ENCODE data around the gene PREPL. TPM values are rescaled to one million over a fixed set of nuclear protein-coding genes. Genes with fewer than 3 reads are reported as not detected.
"Not testable (repeated sequence)": the region's sequence is repeated elsewhere in the genome, so short reads cannot be mapped to it uniquely, and the experiment has no call there.

The PREPL gene
- total and polyA plus RNA-seq, 2 donors (not counting 1 experiment from before 2014, with no cell fraction given) = 59.5 to 67.2 TPM

DNA sequence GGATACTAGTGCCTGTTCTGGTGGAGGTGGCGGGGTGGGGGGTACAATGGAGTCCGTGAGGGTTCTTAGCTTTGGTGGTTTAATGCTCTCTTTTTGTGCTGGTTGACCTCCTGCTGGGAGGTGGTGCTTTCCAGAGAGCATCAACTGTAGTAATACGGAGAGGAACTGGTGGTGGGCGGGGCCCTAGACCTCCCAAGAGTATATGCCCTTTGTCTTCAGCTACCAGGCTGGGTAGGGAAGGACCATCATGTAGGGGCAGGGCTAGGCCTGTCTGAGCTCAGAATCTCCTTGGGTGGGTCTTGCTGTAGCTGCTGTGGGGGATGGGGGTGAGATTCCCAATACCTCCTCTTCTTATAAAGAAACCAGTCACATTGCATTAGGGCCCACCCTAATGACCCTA is 27.6 kb upstream of the PREPL start:
- Histone ChIP-seq H3K4me3 (replicated peaks in 1 of 4; ENCODE audit: control extremely low read depth in 1 of 4, insufficient read depth in 1 of 4, low read depth in 3 of 4, low read length in 4 of 4) (no peak overlapping the region), H3K9me3 (ENCODE audit: control insufficient read depth, insufficient read depth, low read depth, low read length) (no peaks in the 10 kb centered on the region), H2AFZ (ENCODE audit: low read length) (no peak overlapping the region), H3K4me1 (ENCODE audit: control insufficient read depth, extremely low read depth, insufficient read depth, low read length) (no peaks in the 10 kb centered on the region), H4K20me1 (ENCODE audit: control insufficient read depth, extremely low read depth, insufficient read depth, low read length) (no peaks in the 10 kb centered on the region), H3K27ac (ENCODE audit: insufficient read depth, low read length) (no peak overlapping the region), H3K36me3 (ENCODE audit: control insufficient read depth, insufficient read depth, low read length) (no peaks in the 10 kb centered on the region), H3K9ac (ENCODE audit: insufficient read depth, low read length) (no peak overlapping the region), H3K79me2 (ENCODE audit: control insufficient read depth, insufficient read depth, low read length) (no peaks in the 10 kb centered on the region), H3K27me3 (ENCODE audit: control insufficient read depth, insufficient read depth, low read length) (no peaks in the 10 kb centered on the region), H3K4me2 (ENCODE audit: extremely low read depth, insufficient read depth, low read length) (no peak overlapping the region)
- no peak for DNase-seq (ENCODE audit: low read depth in 2 of 2)
- TF ChIP-seq, protein P1, sequence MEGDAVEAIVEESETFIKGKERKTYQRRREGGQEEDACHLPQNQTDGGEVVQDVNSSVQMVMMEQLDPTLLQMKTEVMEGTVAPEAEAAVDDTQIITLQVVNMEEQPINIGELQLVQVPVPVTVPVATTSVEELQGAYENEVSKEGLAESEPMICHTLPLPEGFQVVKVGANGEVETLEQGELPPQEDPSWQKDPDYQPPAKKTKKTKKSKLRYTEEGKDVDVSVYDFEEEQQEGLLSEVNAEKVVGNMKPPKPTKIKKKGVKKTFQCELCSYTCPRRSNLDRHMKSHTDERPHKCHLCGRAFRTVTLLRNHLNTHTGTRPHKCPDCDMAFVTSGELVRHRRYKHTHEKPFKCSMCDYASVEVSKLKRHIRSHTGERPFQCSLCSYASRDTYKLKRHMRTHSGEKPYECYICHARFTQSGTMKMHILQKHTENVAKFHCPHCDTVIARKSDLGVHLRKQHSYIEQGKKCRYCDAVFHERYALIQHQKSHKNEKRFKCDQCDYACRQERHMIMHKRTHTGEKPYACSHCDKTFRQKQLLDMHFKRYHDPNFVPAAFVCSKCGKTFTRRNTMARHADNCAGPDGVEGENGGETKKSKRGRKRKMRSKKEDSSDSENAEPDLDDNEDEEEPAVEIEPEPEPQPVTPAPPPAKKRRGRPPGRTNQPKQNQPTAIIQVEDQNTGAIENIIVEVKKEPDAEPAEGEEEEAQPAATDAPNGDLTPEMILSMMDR (conservative IDR thresholded peaks at IDR 0.05 in 1 of 2, IDR thresholded peaks at IDR 0.05 in 1 of 2; ENCODE audit: low read depth in 1 of 2, low read length in 2 of 2) = no peak
- TF ChIP-seq EZH2 (IDR thresholded peaks at IDR 0.05; ENCODE audit: low read length, missing control alignments) = no peak

DNA sequence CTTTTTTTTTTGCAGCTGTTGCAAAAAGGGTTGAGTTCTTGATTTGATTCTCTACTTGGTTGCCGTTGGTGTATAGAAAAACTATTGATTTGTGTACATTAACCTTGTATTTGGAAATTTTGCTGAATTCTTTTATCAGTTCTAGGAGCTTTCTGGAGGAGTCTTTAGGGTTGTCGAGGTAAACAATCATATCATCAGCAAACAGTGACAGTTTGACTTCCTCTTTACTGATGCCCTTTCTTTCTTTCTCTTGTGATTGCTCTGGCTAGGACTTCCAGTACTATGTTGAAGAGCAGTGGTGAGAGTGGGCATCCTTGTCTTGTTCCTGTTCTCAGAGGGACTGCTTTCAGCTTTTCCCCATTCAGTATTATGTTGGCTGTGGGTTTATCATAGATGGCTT is 23.9 kb upstream of the PREPL start:
- H3K4me3 ChIP-seq (replicated peaks in 1 of 4; ENCODE audit: control extremely low read depth in 1 of 4, insufficient read depth in 1 of 4, low read depth in 3 of 4, low read length in 4 of 4); H4K20me1 ChIP-seq (ENCODE audit: control insufficient read depth, extremely low read depth, insufficient read depth, low read length); H3K4me2 ChIP-seq (ENCODE audit: extremely low read depth, insufficient read depth, low read length); H3K9me3 ChIP-seq (ENCODE audit: control insufficient read depth, insufficient read depth, low read depth, low read length); H3K27me3 ChIP-seq (ENCODE audit: control insufficient read depth, insufficient read depth, low read length); H3K27ac ChIP-seq (ENCODE audit: insufficient read depth, low read length); H3K79me2 ChIP-seq (ENCODE audit: control insufficient read depth, insufficient read depth, low read length); H3K4me1 ChIP-seq (ENCODE audit: control insufficient read depth, extremely low read depth, insufficient read depth, low read length); H3K9ac ChIP-seq (ENCODE audit: insufficient read depth, low read length); H2AFZ ChIP-seq (ENCODE audit: low read length); DNase-seq (ENCODE audit: low read depth in 2 of 2); H3K36me3 ChIP-seq (ENCODE audit: control insufficient read depth, insufficient read depth, low read length): not testable (repeated sequence)

DNA sequence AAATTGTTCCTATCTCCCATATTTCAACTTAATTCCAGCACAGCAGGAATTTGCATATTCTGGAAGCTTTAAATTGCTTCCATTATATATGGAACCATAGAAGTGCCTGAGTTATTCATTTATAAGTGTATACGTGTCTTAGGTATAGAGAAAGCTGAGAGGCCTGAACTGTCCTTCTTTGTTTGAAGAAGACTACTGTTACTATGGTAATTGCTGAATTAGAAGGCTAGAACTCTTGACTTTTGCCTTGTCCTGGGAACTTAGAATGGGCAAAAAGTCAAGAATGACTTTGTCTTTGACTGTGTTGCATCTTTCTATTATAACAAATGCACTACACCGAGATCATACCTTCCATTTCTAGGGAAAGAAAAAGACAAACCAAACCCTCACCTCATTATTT is 16.2 kb upstream of the PREPL start:
- no peak for TF ChIP-seq EZH2 (IDR thresholded peaks at IDR 0.05; ENCODE audit: low read length, missing control alignments)
- TF ChIP-seq, protein P1 (conservative IDR thresholded peaks at IDR 0.05 in 1 of 2, IDR thresholded peaks at IDR 0.05 in 1 of 2; ENCODE audit: low read depth in 1 of 2, low read length in 2 of 2) = no peak
- DNase-seq (ENCODE audit: low read depth in 2 of 2) = no peak
- Histone ChIP-seq H4K20me1 (ENCODE audit: control insufficient read depth, extremely low read depth, insufficient read depth, low read length) (no peaks in the 10 kb centered on the region), H3K4me1 (ENCODE audit: control insufficient read depth, extremely low read depth, insufficient read depth, low read length) (no peaks in the 10 kb centered on the region), H3K36me3 (ENCODE audit: control insufficient read depth, insufficient read depth, low read length) (no peaks in the 10 kb centered on the region), H3K79me2 (ENCODE audit: control insufficient read depth, insufficient read depth, low read length) (no peaks in the 10 kb centered on the region), H3K27ac (ENCODE audit: insufficient read depth, low read length) (no peak overlapping the region), H3K9me3 (ENCODE audit: control insufficient read depth, insufficient read depth, low read depth, low read length) (no peaks in the 10 kb centered on the region), H3K4me2 (ENCODE audit: extremely low read depth, insufficient read depth, low read length) (no peak overlapping the region), H3K27me3 (ENCODE audit: control insufficient read depth, insufficient read depth, low read length) (no peaks in the 10 kb centered on the region), H3K4me3 (replicated peaks in 1 of 4; ENCODE audit: control extremely low read depth in 1 of 4, insufficient read depth in 1 of 4, low read depth in 3 of 4, low read length in 4 of 4) (no peak overlapping the region), H3K9ac (ENCODE audit: insufficient read depth, low read length) (no peak overlapping the region), H2AFZ (ENCODE audit: low read length) (no peak overlapping the region)
